GM23248 (cell line): ENCODE measurements around the gene KLF2. TPM values are rescaled to one million over a fixed set of nuclear protein-coding genes. Genes with fewer than 3 reads are reported as not detected.
A peak's percentile ranks its signal among the peaks of the same experiment; 100 is the strongest.

Experiments used
- DNase-seq: peaks from one replicate; pipeline ENCODE4 v3.0.0-alpha.2; 2015
- H2AFZ ChIP-seq: fragments of 200-600 bp; sonication (generic); 2 replicates; pipeline ENCODE4 v1.6.1; 2016; ENCODE audit warnings: antibody characterized with exemption
- H3F3A ChIP-seq: fragments of 200-600 bp; sonication (generic); 2 replicates; pipeline ENCODE4 v1.6.1; 2016; ENCODE audit warnings: mild to moderate bottlenecking, antibody characterized with exemption, mixed run types; ENCODE audit not compliant: insufficient read depth
- H3K27ac ChIP-seq: fragments of 200-600 bp; sonication (generic); 2 replicates; pipeline ENCODE4 v1.5.1; 2016; ENCODE audit warnings: mild to moderate bottlenecking
- H3K27me3 ChIP-seq: fragments of 200-600 bp; sonication (generic); replicated peaks from 2 replicates; pipeline ENCODE4 v1.6.1; 2016; ENCODE audit warnings: mild to moderate bottlenecking; ENCODE audit not compliant: insufficient read depth
- H3K36me3 ChIP-seq: fragments of 200-600 bp; sonication (generic); 2 replicates; pipeline ENCODE4 v1.6.1; 2016; ENCODE audit warnings: low read depth, mild to moderate bottlenecking
- H3K4me1 ChIP-seq: fragments of 200-600 bp; sonication (generic); 2 replicates; pipeline ENCODE4 v1.6.1; 2016; ENCODE audit warnings: mild to moderate bottlenecking; ENCODE audit not compliant: insufficient read depth
- H3K4me2 ChIP-seq: fragments of 200-600 bp; sonication (generic); one replicate; pipeline ENCODE4 v1.6.1; 2016; ENCODE audit warnings: mild to moderate bottlenecking; ENCODE audit not compliant: unreplicated experiment
- H3K4me3 ChIP-seq: fragments of 200-600 bp; sonication (generic); 2 replicates; pipeline ENCODE4 v1.5.1; 2016; ENCODE audit warnings: mild to moderate bottlenecking
- H3K79me2 ChIP-seq: fragments of 200-600 bp; sonication (generic); 2 replicates; pipeline ENCODE4 v1.6.1; 2016; ENCODE audit warnings: mild to moderate bottlenecking; ENCODE audit not compliant: insufficient read depth
- H3K9ac ChIP-seq: fragments of 200-600 bp; sonication (generic); 2 replicates; pipeline ENCODE4 v1.6.1; 2016; ENCODE audit warnings: mild to moderate bottlenecking
- H3K9me2 ChIP-seq: fragments of 200-600 bp; sonication (generic); 2 replicates; pipeline ENCODE4 v1.6.1; 2016; ENCODE audit warnings: mixed run types, mild to moderate bottlenecking, moderate library complexity; ENCODE audit not compliant: insufficient read depth
- H3K9me3 ChIP-seq: fragments of 200-600 bp; sonication (generic); one replicate; pipeline ENCODE4 v1.6.1; 2017; ENCODE audit warnings: low read depth
- H4K20me1 ChIP-seq: fragments of 200-600 bp; sonication (generic); 2 replicates; pipeline ENCODE4 v1.6.0; 2016; ENCODE audit not compliant: insufficient read depth
- EZH2 ChIP-seq: fragments of 200-600 bp; sonication (generic); IDR thresholded peaks from 2 replicates; pipeline ENCODE4 v1.6.1; 2018; ENCODE audit warnings: antibody characterized with exemption, mild to moderate bottlenecking; ENCODE audit not compliant: insufficient read depth, poor library complexity, severe bottlenecking
- EZH2phosphoT487 ChIP-seq: fragments of 200-600 bp; sonication (generic); IDR thresholded peaks from 2 replicates; pipeline ENCODE4 v1.6.1; 2018; ENCODE audit warnings: antibody characterized with exemption, moderate library complexity, mild to moderate bottlenecking, low read depth; ENCODE audit not compliant: insufficient read depth
- WGBS, 2 experiments: methylation state at CpG; one replicate each; pipeline ENCODE4 v1.1.6; 2015 to 2017; ENCODE audit warnings: low lambda C conversion rate in 2 of 2, low coverage in 1 of 2; ENCODE audit errors: missing lambda C conversion rate in 2 of 2; 5-methylcytosine and 5-hydroxymethylcytosine counted together
- in situ Hi-C: fragments of 300-500 bp; cut with MboI; formaldehyde crosslinking; loops from 2 replicates; pipeline ENCODE4 v1.15.0; 2020
- polyA plus RNA-seq: library from polyadenylated mRNA; unstranded; fragments of >200 nt; fragmentation: Nextera tagmentation; extraction: Ambion mirVana; gene quantifications from 2 replicates; pipeline ENCODE4 v1.2.1, GENCODE V29; 2016
- total RNA-seq: library from RNA; depleted of rRNA; stranded (reverse); fragments of >200 nt; shearing (Covaris generic); gene quantifications from 2 replicates; pipeline ENCODE4 v1.2.3, GENCODE V29; 2014

The KLF2 gene
- total and polyA plus RNA-seq, 2 experiments from 2014 or later = 7.8 to 11.3 TPM

DNA sequence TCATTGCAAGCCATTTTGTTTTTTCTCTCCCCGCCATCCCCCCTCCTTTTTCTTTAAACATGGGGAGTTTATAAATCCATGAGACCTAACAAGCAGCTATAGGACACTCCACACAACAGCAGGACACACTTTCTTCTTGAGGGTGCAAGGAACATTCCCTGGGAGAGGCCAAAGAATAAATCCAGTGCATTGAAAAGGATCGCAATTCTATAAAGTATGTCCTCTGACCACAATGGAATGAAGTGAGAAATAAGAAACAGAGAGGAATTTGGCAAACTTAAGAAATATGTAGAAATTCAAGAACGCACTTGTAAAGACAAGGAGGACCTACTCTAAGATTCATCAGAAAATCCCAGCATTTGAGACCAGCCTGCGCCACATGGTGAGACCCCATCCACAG, 11.9 kb downstream of the KLF2 start:
- Histone ChIP-seq H4K20me1 (no peaks in the 10 kb centered on the region), H3K36me3 (no peaks in the 10 kb centered on the region), H3K27ac (no peak overlapping the region), H3F3A (peaks cover 13% of the 10 kb centered on the region), H3K9ac (no peak overlapping the region), H3K4me2 (no peak overlapping the region), H3K4me3 (no peak overlapping the region), H3K4me1 (peaks cover 37% of the 10 kb centered on the region), H3K9me2 (no peaks in the 10 kb centered on the region), H3K9me3 (no peaks in the 10 kb centered on the region), H3K27me3 (no peaks in the 10 kb centered on the region), H2AFZ (no peak overlapping the region), H3K79me2 (no peaks in the 10 kb centered on the region)
- DNase-seq = peak; percentile 62
- in situ Hi-C loops = no loop called here
- 82 to 84% methylated on average over 4 of the region's 4 CpGs for WGBS, 2 experiments
- TF ChIP-seq EZH2 (no peak), EZH2phosphoT487 (no peak)

DNA sequence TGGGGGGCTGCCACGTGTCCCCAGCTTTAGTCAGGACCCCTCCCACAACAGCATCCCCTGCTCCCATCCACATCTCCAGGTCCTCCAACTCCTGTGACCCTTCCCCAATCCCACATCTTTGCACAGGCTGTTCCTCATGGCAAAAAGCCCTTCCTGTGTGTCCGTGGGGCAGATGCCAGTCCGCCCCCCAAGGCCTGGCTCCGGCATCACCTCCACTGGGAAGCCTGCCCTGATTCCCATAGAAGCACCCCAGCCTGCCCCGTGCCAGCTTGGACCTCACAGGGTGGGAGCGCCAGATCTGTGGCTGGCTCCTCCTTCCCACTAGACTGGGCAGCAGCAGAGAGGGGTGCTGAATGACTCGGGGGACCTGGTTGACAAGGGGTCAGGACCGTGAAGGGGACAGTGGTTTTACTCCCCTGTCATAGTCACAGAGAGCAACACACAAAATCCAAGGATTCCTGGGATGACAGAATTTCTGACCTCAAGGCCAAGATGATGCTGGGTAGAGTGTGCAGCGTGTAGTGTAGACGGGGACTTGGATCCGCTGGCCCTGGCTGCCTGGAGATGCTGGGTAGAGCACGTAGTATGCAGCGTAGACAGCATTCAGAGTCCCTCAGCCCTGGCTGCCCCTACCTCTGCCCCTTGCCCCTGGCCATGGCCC, 13.3 kb downstream of the KLF2 start:
- H3K4me1 ChIP-seq = peaks cover 42% of the 10 kb centered on the region
- H4K20me1 ChIP-seq = no peaks in the 10 kb centered on the region
- H3K4me3 ChIP-seq = 0 out of 2 replicates have a peak overlapping the region, but pooled peaks have one; percentile 33
- peak overlapping the region; percentile 74 for H3K27ac ChIP-seq
- DNase-seq = peak; percentile 33
- in situ Hi-C loops = no loop called here
- TF ChIP-seq EZH2phosphoT487 (no peak), EZH2 (no peak)
- no peaks in the 10 kb centered on the region for H3K27me3 ChIP-seq
- 81% methylated on average over 13 of the region's 13 CpGs for WGBS, 2 experiments
- H3K9ac ChIP-seq = peak overlapping the region; percentile 56
- H2AFZ ChIP-seq = no peak overlapping the region
- no peaks in the 10 kb centered on the region for H3K9me3 ChIP-seq
- H3K9me2 ChIP-seq = no peaks in the 10 kb centered on the region
- no peaks in the 10 kb centered on the region for H3K36me3 ChIP-seq
- H3F3A ChIP-seq = peaks cover 25% of the 10 kb centered on the region; the same call in 1 of the 2 replicates
- H3K79me2 ChIP-seq = no peaks in the 10 kb centered on the region
- H3K4me2 ChIP-seq = peak overlapping the region; percentile 75

GRCh38 chr19:16338470-16339360, 14.1 kb downstream of the KLF2 start:
- Histone ChIP-seq H3K27ac (peak overlapping the region; percentile 74), H3K79me2 (no peaks in the 10 kb centered on the region), H3K9ac (peak overlapping the region; percentile 56), H3K9me3 (no peaks in the 10 kb centered on the region), H4K20me1 (no peaks in the 10 kb centered on the region), H3K4me1 (peaks cover 42% of the 10 kb centered on the region), H3K27me3 (no peaks in the 10 kb centered on the region), H3K4me3 (peak overlapping the region; percentile 33), H2AFZ (no peak overlapping the region), H3K9me2 (no peaks in the 10 kb centered on the region), H3K36me3 (no peaks in the 10 kb centered on the region), H3F3A (peaks cover 25% of the 10 kb centered on the region; the same call in 1 of the 2 replicates), H3K4me2 (peak overlapping the region; percentile 75)
- 6 to 7% methylated on average over 30 of the region's 30 CpGs for WGBS, 2 experiments
- in situ Hi-C loops = no loop called here
- TF ChIP-seq EZH2phosphoT487 (peak; percentile 88; the same call in 1 of the 2 replicates), EZH2 (no peak)
- peak; percentile 95 for DNase-seq

DNA sequence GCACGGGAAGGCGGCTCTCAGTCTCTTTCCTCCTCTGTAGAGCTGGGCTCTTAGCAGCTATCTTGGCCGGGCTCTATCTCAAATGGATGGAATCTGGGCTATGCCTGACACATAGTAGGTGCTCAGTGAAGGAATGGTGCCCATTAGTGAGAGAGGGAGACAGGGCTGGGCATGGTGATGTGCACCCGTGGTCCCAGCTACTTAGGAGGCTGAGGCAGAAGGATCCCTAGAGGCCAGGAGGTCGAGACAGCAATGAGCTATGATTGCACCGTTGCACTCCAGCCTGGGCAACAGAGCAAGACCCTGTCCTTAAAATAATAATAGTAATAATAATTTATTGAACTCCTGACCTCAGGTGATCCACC, 14.7 kb downstream of the KLF2 start:
- 27 to 32% methylated on average over 6 of the region's 6 CpGs for WGBS, 2 experiments
- H3K36me3 ChIP-seq = no peaks in the 10 kb centered on the region
- peak overlapping the region; percentile 75 for H3K4me2 ChIP-seq
- H3K9me2 ChIP-seq = no peaks in the 10 kb centered on the region
- H3K4me3 ChIP-seq = peak overlapping the region; percentile 33; the same call in 1 of the 2 replicates
- no peak for DNase-seq
- peak overlapping the region; percentile 56 for H3K9ac ChIP-seq
- TF ChIP-seq EZH2phosphoT487 (no peak), EZH2 (no peak)
- H3K27ac ChIP-seq = peak overlapping the region; percentile 74
- peaks cover 42% of the 10 kb centered on the region for H3K4me1 ChIP-seq
- H3F3A ChIP-seq = peaks cover 25% of the 10 kb centered on the region; the same call in 1 of the 2 replicates
- H4K20me1 ChIP-seq = no peaks in the 10 kb centered on the region
- no peaks in the 10 kb centered on the region for H3K27me3 ChIP-seq
- no peaks in the 10 kb centered on the region for H3K9me3 ChIP-seq
- H2AFZ ChIP-seq = no peak overlapping the region
- in situ Hi-C loops = no loop called here
- no peaks in the 10 kb centered on the region for H3K79me2 ChIP-seq
